Measurements from ENCODE around the gene REST. TPM values are rescaled to one million over a fixed set of nuclear protein-coding genes. Genes with fewer than 3 reads are reported as not detected.

The REST gene
- total and polyA plus RNA-seq, 9 of the 15 experiments (the other 6 are each of a cell fraction or from before 2014, with no cell fraction given), result 2.9 to 24.0 (median 19.2) TPM

DNA sequence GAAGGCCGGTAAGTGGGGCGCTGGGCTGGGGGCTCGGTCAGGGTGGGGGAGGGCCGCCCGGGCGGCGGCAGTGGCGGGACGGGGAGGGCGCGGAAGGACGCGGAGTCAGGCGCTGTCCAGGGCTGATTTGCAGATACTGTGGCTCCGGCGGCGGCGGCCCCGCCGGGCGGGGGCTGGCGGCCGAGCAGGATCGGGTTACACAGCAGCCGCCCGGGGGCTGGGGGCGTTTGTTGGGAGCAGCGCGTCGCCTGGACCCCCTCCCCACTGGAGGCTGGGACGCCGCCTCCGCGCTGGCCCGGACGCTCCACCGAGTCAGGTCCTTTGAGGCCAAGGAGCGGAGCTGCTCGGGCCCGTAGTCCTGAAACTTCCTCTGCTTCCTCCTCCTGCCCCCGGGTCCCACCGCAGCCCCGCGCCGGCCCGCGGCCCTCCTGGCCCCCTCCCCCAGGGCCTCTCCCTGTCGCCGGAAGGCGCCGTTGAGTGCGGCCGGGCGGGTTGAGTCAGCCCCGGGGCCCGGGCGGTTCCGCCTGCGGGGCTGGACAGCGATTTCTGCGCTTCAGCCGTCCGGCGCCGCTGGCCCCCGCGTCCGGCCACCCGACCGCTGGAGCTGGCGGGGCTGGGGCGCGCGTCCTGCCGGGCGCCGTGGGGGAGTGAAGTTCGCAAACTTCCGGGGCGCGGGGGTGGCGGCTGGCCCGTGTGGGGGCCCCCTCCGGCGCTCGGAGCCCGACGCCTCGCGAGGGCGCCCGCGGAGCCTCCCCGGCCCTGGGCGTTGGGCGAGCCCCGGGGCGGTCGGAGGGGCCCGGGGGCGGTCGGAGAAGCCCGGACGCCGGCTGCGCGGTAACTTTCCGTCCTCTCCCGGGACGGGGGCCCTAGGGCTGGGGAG lies 746 bp downstream of the REST start (continued):
- TF ChIP-seq NFYB (IDR thresholded peaks at IDR 0.05; ENCODE audit: extremely low read depth, insufficient read length) (no peak), ZBTB1 (CRISPR knock-in tag; IDR thresholded peaks at IDR 0.05; ENCODE audit: borderline replicate concordance, low read depth) (no peak; the same call in none of the 2 replicates), ZNF766 (CRISPR knock-in tag; conservative IDR thresholded peaks at IDR 0.05) (no peak), LEF1 (IDR thresholded peaks at IDR 0.05) (no peak), ELF2 (CRISPR knock-in tag; IDR thresholded peaks at IDR 0.05) (no peak), GATAD2B (IDR thresholded peaks at IDR 0.05; ENCODE audit: borderline replicate concordance) (peak; percentile 96), SNRNP70 (optimal IDR thresholded peaks at IDR 0.05; ENCODE audit: low read depth, low read length) (no peak), RB1 (IDR thresholded peaks at IDR 0.05; ENCODE audit: low read depth) (peak; percentile 65), HNRNPL (IDR thresholded peaks at IDR 0.05; ENCODE audit: low read depth, low read length) (no peak), ZNF197 (CRISPR knock-in tag; IDR thresholded peaks at IDR 0.05; ENCODE audit: low read depth) (no peak), BACH1 (tag; IDR thresholded peaks at IDR 0.05) (no peak), TOE1 (IDR thresholded peaks at IDR 0.05; ENCODE audit: borderline replicate concordance) (no peak), TOE1 (CRISPR knock-in tag; IDR thresholded peaks at IDR 0.05; ENCODE audit: borderline replicate concordance, low read depth) (no peak), KDM5B (IDR thresholded peaks at IDR 0.05; ENCODE audit: insufficient replicate concordance, low read depth, low read length) (peak; percentile 51), FOXK1 (CRISPR knock-in tag; IDR thresholded peaks at IDR 0.05; ENCODE audit: borderline replicate concordance) (no peak), POLR3A (IDR thresholded peaks at IDR 0.05; ENCODE audit: borderline replicate concordance, extremely low read depth, insufficient read depth, insufficient read length) (no peak), ZFP1 (CRISPR knock-in tag; IDR thresholded peaks at IDR 0.05) (no peak), KLF16 (IDR thresholded peaks at IDR 0.05) (no peak), POU5F1 (IDR thresholded peaks at IDR 0.05; ENCODE audit: borderline replicate concordance, low read depth, low read length, partially characterized antibody) (no peak)
- TF ChIP-seq, protein P1, sequence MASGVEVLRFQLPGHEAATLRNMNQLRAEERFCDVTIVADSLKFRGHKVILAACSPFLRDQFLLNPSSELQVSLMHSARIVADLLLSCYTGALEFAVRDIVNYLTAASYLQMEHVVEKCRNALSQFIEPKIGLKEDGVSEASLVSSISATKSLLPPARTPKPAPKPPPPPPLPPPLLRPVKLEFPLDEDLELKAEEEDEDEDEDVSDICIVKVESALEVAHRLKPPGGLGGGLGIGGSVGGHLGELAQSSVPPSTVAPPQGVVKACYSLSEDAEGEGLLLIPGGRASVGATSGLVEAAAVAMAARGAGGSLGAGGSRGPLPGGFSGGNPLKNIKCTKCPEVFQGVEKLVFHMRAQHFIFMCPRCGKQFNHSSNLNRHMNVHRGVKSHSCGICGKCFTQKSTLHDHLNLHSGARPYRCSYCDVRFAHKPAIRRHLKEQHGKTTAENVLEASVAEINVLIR (CRISPR knock-in tag; IDR thresholded peaks at IDR 0.05), result no peak
- TF ChIP-seq, protein P2, sequence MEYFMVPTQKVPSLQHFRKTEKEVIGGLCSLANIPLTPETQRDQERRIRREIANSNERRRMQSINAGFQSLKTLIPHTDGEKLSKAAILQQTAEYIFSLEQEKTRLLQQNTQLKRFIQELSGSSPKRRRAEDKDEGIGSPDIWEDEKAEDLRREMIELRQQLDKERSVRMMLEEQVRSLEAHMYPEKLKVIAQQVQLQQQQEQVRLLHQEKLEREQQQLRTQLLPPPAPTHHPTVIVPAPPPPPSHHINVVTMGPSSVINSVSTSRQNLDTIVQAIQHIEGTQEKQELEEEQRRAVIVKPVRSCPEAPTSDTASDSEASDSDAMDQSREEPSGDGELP (CRISPR knock-in tag; IDR thresholded peaks at IDR 0.05; ENCODE audit: borderline replicate concordance), result peak; percentile 53; the same call in 1 of the 2 replicates
- TF ChIP-seq, protein P3, sequence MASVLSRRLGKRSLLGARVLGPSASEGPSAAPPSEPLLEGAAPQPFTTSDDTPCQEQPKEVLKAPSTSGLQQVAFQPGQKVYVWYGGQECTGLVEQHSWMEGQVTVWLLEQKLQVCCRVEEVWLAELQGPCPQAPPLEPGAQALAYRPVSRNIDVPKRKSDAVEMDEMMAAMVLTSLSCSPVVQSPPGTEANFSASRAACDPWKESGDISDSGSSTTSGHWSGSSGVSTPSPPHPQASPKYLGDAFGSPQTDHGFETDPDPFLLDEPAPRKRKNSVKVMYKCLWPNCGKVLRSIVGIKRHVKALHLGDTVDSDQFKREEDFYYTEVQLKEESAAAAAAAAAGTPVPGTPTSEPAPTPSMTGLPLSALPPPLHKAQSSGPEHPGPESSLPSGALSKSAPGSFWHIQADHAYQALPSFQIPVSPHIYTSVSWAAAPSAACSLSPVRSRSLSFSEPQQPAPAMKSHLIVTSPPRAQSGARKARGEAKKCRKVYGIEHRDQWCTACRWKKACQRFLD (CRISPR knock-in tag; IDR thresholded peaks at IDR 0.05), result peak; percentile 89
- TF ChIP-seq, protein P4, sequence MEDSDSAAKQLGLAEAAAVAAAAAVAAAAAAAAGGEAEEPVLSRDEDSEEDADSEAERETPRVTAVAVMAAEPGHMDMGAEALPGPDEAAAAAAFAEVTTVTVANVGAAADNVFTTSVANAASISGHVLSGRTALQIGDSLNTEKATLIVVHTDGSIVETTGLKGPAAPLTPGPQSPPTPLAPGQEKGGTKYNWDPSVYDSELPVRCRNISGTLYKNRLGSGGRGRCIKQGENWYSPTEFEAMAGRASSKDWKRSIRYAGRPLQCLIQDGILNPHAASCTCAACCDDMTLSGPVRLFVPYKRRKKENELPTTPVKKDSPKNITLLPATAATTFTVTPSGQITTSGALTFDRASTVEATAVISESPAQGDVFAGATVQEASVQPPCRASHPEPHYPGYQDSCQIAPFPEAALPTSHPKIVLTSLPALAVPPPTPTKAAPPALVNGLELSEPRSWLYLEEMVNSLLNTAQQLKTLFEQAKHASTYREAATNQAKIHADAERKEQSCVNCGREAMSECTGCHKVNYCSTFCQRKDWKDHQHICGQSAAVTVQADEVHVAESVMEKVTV (CRISPR knock-in tag; IDR thresholded peaks at IDR 0.05), result no peak

All from K562 (cell line).